ENCODE data around the gene TMEM91.

- TF ChIP-seq CHD1 (IDR thresholded peaks at IDR 0.05; ENCODE audit: low read depth, low read length) (no peak), ASH2L (IDR thresholded peaks at IDR 0.05; ENCODE audit: low read length) (no peak), TBP (IDR thresholded peaks at IDR 0.05; ENCODE audit: low read depth, low read length) (no peak)
Observed at GRCh38 chr19:41422955-41423354, 46.6 kb downstream of the TMEM91 start.

Data from H1 (cell line).